Neural cell (in vitro differentiated cells): ENCODE data around the gene ATF6. TPM values are rescaled to one million over a fixed set of nuclear protein-coding genes. Genes with fewer than 3 reads are reported as not detected.

ENCODE experiments used
- H2AFZ ChIP-seq: fragments of 200-600, 300-800 bp; sonication (generic), shearing (Covaris generic); 2 replicates; pipeline ENCODE4 v1.6.0; 2014; ENCODE audit warnings: low read depth, mild to moderate bottlenecking, antibody characterized with exemption, low read length, moderate library complexity
- H3F3A ChIP-seq: fragments of 200-600 bp; shearing (Covaris generic); 2 replicates; pipeline ENCODE4 v1.6.1; 2016; ENCODE audit warnings: mild to moderate bottlenecking, moderate library complexity, mixed read lengths, antibody characterized with exemption, low read length; ENCODE audit not compliant: insufficient read depth, poor library complexity, severe bottlenecking
- H3K27ac ChIP-seq: fragments of 200-600, 300-800 bp; sonication (generic), shearing (Covaris generic); 2 replicates; pipeline ENCODE4 v1.5.1; 2014; ENCODE audit warnings: mild to moderate bottlenecking, low read length, moderate library complexity
- H3K27me3 ChIP-seq: fragments of 300-800, 200-600 bp; sonication (generic), shearing (Covaris generic); 2 replicates; pipeline ENCODE4 v1.6.0; 2014; ENCODE audit warnings: mild to moderate bottlenecking, low read depth, low read length, moderate library complexity; ENCODE audit not compliant: insufficient read depth
- H3K36me3 ChIP-seq: fragments of 300-800, 200-600 bp; sonication (generic), shearing (Covaris generic); 2 replicates; pipeline ENCODE4 v1.5.1; 2014; ENCODE audit warnings: mild to moderate bottlenecking, antibody characterized with exemption, low read length, moderate library complexity; ENCODE audit not compliant: insufficient read depth
- H3K4me2 ChIP-seq: fragments of 300-800, 200-600 bp; sonication (generic), shearing (Covaris generic); 2 replicates; pipeline ENCODE4 v1.6.0; 2014; ENCODE audit warnings: mild to moderate bottlenecking, low read length
- H3K4me3 ChIP-seq: fragments of 300-800, 200-600 bp; sonication (generic), shearing (Covaris generic); 2 replicates; pipeline ENCODE4 v1.5.1; 2014; ENCODE audit warnings: mild to moderate bottlenecking, low read length, moderate library complexity
- H3K79me2 ChIP-seq: fragments of 200-600 bp; shearing (Covaris generic); replicated peaks from 2 replicates; pipeline ENCODE4 v1.6.0; 2014; ENCODE audit warnings: mild to moderate bottlenecking, low read length, moderate library complexity; ENCODE audit not compliant: insufficient read depth
- H3K9ac ChIP-seq: fragments of 300-800, 200-600 bp; sonication (generic), shearing (Covaris generic); 2 replicates; pipeline ENCODE4 v1.6.1; 2016; ENCODE audit warnings: mild to moderate bottlenecking, low read length, mixed read lengths
- H3K9me2 ChIP-seq: fragments of 200-600 bp; shearing (Covaris generic); 2 replicates; pipeline ENCODE4 v1.6.1; 2016; ENCODE audit warnings: mild to moderate bottlenecking, low read length, mixed read lengths; ENCODE audit not compliant: insufficient read depth
- H3K9me3 ChIP-seq: fragments of 200-600, 300-800 bp; sonication (generic), shearing (Covaris generic); 2 replicates; pipeline ENCODE4 v1.6.1; 2016; ENCODE audit warnings: mild to moderate bottlenecking, mixed run types, low read length, moderate library complexity, mixed read lengths
- H4K20me1 ChIP-seq: fragments of 200-600 bp; shearing (Covaris generic); 2 replicates; pipeline ENCODE4 v1.6.1; 2016; ENCODE audit warnings: mild to moderate bottlenecking, mixed run types; ENCODE audit not compliant: insufficient read depth
- EP300 ChIP-seq: fragments of 450-650 bp; conservative IDR thresholded peaks from 2 replicates; pipeline ENCODE4 v1.6.1; 2014; ENCODE audit warnings: antibody characterized with exemption, mild to moderate bottlenecking, moderate library complexity; ENCODE audit not compliant: poor library complexity, severe bottlenecking
- EZH2 ChIP-seq: fragments of 200-600, 300-800 bp; shearing (Covaris generic), sonication (generic); IDR thresholded peaks from 2 replicates; pipeline ENCODE4 v1.6.1; 2014; ENCODE audit warnings: antibody characterized with exemption, low read length, borderline replicate concordance, mild to moderate bottlenecking; ENCODE audit not compliant: insufficient read depth, poor library complexity, severe bottlenecking
- MXI1 ChIP-seq: fragments of 450-650 bp; conservative IDR thresholded peaks from 2 replicates; pipeline ENCODE4 v1.6.1; 2014; ENCODE audit warnings: antibody characterized with exemption, mild to moderate bottlenecking; ENCODE audit not compliant: poor library complexity, severe bottlenecking
- POLR2AphosphoS5 ChIP-seq: IDR thresholded peaks from 2 replicates; pipeline ENCODE4 v1.6.1; 2012
- RAD21 ChIP-seq: fragments of 450-650 bp; conservative IDR thresholded peaks from 2 replicates; pipeline ENCODE4 v1.6.1; 2014; ENCODE audit warnings: antibody characterized with exemption, mild to moderate bottlenecking, moderate library complexity
- SMC3 ChIP-seq: fragments of 450-650 bp; conservative IDR thresholded peaks from 2 replicates; pipeline ENCODE4 v1.6.1; 2014; ENCODE audit warnings: antibody characterized with exemption, mild to moderate bottlenecking, moderate library complexity; ENCODE audit not compliant: poor library complexity
- TAF1 ChIP-seq: IDR thresholded peaks from 2 replicates; pipeline ENCODE4 v1.6.1; 2012; ENCODE audit warnings: low read depth
- polyA plus RNA-seq: library from polyadenylated mRNA; depleted of rRNA; stranded (reverse); fragments of >200 nt; gene quantifications from 2 replicates; pipeline ENCODE4 v1.2.3, GENCODE V29; 2014
- TF ChIP-seq, protein P1 (sequence below): fragments of 450-650 bp; IDR thresholded peaks from 2 replicates; pipeline ENCODE4 v1.5.1; 2014; ENCODE audit warnings: antibody characterized with exemption, mild to moderate bottlenecking, moderate library complexity; ENCODE audit not compliant: poor library complexity, severe bottlenecking
- TF ChIP-seq, protein P2 (sequence below): IDR thresholded peaks from 2 replicates; pipeline ENCODE4 v1.6.1; 2012; ENCODE audit warnings: borderline replicate concordance

Gene ATF6
- polyA plus RNA-seq, 1 donor from 2014 or later, result 16.6 TPM

DNA sequence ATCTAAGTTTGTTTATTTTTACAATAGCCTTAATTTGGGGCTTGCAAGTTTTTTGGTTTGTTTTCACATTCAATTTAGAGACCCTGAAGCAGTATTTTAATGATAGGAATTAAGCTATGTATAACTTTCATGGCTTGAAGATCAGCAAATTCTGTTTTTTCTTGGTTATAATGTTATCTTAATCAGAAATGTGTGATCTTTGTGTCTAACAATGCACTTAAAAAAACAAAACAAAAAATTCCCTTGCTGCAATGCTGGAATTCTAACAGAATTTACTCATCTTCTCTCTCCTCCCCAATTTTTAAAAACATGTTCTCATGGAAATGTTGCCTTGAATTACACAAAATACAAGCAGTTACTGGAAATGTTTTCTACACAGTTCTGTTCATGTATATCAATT lies 144.5 kb downstream of the ATF6 start:
- H3K9ac ChIP-seq, result no peak overlapping the region

DNA sequence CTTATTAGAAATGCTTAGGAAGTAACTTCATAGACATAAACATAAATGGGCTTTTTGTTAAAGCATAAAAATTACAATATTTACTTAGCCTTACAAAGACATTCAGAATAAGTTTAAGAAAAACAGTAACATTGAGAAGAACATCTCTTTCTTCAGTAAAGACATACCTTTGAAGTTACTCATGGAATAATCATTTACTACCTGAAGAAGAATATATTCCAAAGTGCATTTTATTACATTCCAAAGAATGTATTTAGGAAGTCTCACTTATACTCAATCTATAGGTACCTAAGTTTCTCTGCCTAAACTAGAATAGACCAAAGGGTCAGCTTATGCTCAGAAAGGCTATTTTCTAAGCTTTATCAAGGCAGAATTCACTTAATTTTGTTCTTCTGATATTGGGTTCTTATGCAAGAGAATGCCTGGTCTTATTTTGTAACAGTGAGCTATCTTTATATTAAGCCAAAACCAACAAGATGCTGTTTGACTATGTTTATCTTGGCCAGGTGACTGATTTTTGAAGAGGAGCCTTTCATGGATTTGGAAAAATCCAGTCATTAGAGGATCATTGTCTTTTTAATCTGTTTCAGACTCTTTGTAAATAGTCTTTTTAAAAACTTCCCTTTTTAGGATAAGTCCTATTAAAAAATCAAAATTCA lies 147.5 kb downstream of the ATF6 start:
- H3K9me3 ChIP-seq, result no peaks in the 10 kb centered on the region
- H3K9me2 ChIP-seq, result no peaks in the 10 kb centered on the region
- H3K27me3 ChIP-seq, result no peaks in the 10 kb centered on the region
- H2AFZ ChIP-seq, result no peak overlapping the region
- H3K4me3 ChIP-seq, result no peak overlapping the region
- no peak for TF ChIP-seq EZH2
- TF ChIP-seq SMC3, result no peak
- TF ChIP-seq, protein P1, sequence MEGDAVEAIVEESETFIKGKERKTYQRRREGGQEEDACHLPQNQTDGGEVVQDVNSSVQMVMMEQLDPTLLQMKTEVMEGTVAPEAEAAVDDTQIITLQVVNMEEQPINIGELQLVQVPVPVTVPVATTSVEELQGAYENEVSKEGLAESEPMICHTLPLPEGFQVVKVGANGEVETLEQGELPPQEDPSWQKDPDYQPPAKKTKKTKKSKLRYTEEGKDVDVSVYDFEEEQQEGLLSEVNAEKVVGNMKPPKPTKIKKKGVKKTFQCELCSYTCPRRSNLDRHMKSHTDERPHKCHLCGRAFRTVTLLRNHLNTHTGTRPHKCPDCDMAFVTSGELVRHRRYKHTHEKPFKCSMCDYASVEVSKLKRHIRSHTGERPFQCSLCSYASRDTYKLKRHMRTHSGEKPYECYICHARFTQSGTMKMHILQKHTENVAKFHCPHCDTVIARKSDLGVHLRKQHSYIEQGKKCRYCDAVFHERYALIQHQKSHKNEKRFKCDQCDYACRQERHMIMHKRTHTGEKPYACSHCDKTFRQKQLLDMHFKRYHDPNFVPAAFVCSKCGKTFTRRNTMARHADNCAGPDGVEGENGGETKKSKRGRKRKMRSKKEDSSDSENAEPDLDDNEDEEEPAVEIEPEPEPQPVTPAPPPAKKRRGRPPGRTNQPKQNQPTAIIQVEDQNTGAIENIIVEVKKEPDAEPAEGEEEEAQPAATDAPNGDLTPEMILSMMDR, result no peak
- no peak for TF ChIP-seq TAF1
- TF ChIP-seq, protein P2, sequence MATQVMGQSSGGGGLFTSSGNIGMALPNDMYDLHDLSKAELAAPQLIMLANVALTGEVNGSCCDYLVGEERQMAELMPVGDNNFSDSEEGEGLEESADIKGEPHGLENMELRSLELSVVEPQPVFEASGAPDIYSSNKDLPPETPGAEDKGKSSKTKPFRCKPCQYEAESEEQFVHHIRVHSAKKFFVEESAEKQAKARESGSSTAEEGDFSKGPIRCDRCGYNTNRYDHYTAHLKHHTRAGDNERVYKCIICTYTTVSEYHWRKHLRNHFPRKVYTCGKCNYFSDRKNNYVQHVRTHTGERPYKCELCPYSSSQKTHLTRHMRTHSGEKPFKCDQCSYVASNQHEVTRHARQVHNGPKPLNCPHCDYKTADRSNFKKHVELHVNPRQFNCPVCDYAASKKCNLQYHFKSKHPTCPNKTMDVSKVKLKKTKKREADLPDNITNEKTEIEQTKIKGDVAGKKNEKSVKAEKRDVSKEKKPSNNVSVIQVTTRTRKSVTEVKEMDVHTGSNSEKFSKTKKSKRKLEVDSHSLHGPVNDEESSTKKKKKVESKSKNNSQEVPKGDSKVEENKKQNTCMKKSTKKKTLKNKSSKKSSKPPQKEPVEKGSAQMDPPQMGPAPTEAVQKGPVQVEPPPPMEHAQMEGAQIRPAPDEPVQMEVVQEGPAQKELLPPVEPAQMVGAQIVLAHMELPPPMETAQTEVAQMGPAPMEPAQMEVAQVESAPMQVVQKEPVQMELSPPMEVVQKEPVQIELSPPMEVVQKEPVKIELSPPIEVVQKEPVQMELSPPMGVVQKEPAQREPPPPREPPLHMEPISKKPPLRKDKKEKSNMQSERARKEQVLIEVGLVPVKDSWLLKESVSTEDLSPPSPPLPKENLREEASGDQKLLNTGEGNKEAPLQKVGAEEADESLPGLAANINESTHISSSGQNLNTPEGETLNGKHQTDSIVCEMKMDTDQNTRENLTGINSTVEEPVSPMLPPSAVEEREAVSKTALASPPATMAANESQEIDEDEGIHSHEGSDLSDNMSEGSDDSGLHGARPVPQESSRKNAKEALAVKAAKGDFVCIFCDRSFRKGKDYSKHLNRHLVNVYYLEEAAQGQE, result no peak
- TF ChIP-seq RAD21, result no peak
- TF ChIP-seq POLR2AphosphoS5, result no peak
- no peak for TF ChIP-seq MXI1
- no peak for TF ChIP-seq EP300
- no peak overlapping the region for H3K9ac ChIP-seq
- H3F3A ChIP-seq, result no peaks in the 10 kb centered on the region
- no peaks in the 10 kb centered on the region for H4K20me1 ChIP-seq
- H3K27ac ChIP-seq, result no peak overlapping the region
- no peaks in the 10 kb centered on the region for H3K36me3 ChIP-seq
- H3K79me2 ChIP-seq, result no peaks in the 10 kb centered on the region
- no peak overlapping the region for H3K4me2 ChIP-seq

More for the DNA sequence above, 144.5 kb downstream of the ATF6 start:
- Histone ChIP-seq H3K27me3 (no peaks in the 10 kb centered on the region), H3K4me2 (no peak overlapping the region), H3K36me3 (no peaks in the 10 kb centered on the region), H3K4me3 (no peak overlapping the region), H3K79me2 (no peaks in the 10 kb centered on the region), H3K27ac (no peak overlapping the region), H3K9me2 (no peaks in the 10 kb centered on the region), H2AFZ (no peak overlapping the region), H3F3A (no peaks in the 10 kb centered on the region), H3K9me3 (no peaks in the 10 kb centered on the region), H4K20me1 (no peaks in the 10 kb centered on the region)
- no peak for TF ChIP-seq POLR2AphosphoS5
- TF ChIP-seq EZH2, result no peak
- no peak for TF ChIP-seq MXI1
- TF ChIP-seq, protein P2, result no peak
- TF ChIP-seq, protein P1, result no peak
- no peak for TF ChIP-seq SMC3
